Measurements from ENCODE around the gene CDC42BPB.

CDC42BPB gene

DNA sequence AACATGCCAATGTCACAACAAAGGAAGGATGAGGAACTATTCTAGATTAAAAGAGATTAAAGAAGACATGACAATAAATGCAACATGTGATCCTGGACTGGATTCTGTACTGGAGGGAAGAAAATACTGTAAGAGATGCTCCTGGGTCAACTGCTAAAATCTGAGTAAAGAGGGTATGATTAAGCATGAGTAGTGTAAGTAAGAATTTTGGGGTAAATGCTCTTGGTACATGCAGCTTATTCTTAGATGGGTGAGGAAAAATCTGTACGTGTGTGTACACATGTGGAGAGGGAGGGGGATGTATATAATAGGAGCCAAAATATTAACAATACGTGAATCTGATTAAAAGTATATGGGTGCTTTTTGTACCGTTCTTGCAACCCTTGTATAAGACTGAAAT, 66.0 kb downstream of the CDC42BPB start:
- peaks cover 36% of the 10 kb centered on the region for H3K36me3 ChIP-seq
- TF ChIP-seq, protein P1, sequence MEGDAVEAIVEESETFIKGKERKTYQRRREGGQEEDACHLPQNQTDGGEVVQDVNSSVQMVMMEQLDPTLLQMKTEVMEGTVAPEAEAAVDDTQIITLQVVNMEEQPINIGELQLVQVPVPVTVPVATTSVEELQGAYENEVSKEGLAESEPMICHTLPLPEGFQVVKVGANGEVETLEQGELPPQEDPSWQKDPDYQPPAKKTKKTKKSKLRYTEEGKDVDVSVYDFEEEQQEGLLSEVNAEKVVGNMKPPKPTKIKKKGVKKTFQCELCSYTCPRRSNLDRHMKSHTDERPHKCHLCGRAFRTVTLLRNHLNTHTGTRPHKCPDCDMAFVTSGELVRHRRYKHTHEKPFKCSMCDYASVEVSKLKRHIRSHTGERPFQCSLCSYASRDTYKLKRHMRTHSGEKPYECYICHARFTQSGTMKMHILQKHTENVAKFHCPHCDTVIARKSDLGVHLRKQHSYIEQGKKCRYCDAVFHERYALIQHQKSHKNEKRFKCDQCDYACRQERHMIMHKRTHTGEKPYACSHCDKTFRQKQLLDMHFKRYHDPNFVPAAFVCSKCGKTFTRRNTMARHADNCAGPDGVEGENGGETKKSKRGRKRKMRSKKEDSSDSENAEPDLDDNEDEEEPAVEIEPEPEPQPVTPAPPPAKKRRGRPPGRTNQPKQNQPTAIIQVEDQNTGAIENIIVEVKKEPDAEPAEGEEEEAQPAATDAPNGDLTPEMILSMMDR (IDR thresholded peaks at IDR 0.05; ENCODE audit: low read depth, low read length): no peak
- H3K9me3 ChIP-seq: no peaks in the 10 kb centered on the region
- H3K4me3 ChIP-seq (ENCODE audit: low read depth, low read length): no peak overlapping the region
- no peaks in the 10 kb centered on the region for H3K4me1 ChIP-seq
- DNase-seq: no peak
- no peaks in the 10 kb centered on the region for H3K27me3 ChIP-seq

DNA sequence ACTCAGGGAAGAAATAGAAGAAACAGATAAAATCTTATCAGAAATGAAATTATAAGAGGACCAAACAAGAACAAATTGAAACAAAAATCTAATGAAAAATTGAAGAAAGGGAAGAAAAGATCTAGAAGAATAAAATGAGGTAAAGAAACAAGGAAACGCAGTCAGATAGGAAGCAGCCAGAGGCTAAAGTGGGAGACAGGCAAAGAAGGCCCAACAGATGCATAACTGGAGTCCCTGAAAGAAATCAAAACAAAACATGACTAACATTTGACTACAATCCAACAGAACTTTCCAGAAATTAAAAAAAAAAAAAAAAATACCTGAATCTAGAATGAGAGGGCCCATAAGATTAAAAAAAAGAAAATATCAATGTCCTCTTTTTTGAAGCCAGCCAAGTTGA, 69.3 kb downstream of the CDC42BPB start:
- Histone ChIP-seq H3K9me3 (no peaks in the 10 kb centered on the region), H3K4me3 (ENCODE audit: low read depth, low read length) (no peak overlapping the region), H3K36me3 (peaks cover 28% of the 10 kb centered on the region), H3K4me1 (no peaks in the 10 kb centered on the region), H3K27me3 (no peaks in the 10 kb centered on the region)
- TF ChIP-seq, protein P1 (IDR thresholded peaks at IDR 0.05; ENCODE audit: low read depth, low read length): no peak
- DNase-seq: no peak

DNA sequence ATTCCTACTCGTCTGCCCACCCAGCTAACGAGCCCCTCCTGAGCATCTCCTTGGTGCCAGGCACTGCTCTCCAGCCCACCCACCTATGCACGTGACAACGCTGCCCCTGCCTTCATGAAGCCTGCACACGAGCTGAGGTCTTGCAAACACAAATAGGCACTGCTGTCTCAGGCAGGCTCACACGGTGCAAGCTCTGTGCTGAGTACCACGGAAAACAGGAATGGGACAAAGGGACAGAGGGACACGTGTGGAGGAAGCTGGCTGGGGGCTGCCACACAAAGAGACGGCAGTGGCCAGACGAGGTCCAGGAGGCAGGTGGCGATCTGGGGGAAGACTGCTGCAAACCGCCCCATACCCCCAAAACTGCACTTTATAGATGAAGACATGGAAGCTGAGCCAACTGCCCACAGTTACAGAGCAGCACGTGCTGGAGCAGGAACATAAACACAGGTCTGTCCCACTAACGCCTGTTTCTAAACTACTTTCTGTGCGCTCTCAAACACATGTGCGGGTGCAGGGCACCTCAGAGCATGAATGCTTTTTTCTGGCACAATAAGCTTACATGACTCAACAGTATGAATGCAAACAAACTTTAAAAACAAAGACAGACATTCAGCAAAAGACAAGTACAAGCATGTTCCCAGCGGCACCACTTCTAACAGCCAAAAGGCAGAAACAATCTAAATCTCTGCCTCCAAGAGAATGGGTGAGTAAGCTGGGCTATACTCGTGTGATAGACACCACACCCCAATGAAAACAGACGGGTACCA, 70.4 kb downstream of the CDC42BPB start:
- H3K27me3 ChIP-seq: no peaks in the 10 kb centered on the region
- H3K9me3 ChIP-seq: no peaks in the 10 kb centered on the region
- H3K4me1 ChIP-seq: no peaks in the 10 kb centered on the region
- DNase-seq: no peak
- H3K4me3 ChIP-seq (ENCODE audit: low read depth, low read length): no peak overlapping the region
- H3K36me3 ChIP-seq: peaks cover 29% of the 10 kb centered on the region
- TF ChIP-seq, protein P1 (IDR thresholded peaks at IDR 0.05; ENCODE audit: low read depth, low read length): no peak

DNA sequence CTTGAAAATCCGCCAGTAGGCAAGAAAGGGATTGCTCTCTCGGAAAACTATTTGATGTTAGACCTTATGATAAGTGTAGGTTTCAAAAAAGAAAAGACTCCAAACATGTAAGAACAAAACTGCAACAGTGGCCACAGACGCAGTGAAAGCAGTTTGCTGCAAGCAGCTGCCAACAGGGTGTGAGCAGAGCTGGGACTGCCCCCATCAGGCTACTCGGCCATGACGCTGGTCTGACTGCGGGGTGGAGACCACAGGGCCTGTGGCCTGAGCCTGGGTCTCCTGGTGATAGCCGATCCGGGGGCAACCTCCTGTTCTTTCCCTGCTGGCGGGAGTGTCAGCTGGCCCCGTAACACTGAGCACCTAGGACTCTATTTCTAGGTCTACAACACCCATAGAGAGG, 71.7 kb downstream of the CDC42BPB start:
- TF ChIP-seq, protein P1 (IDR thresholded peaks at IDR 0.05; ENCODE audit: low read depth, low read length): no peak
- no peak overlapping the region for H3K4me3 ChIP-seq (ENCODE audit: low read depth, low read length)
- DNase-seq: no peak
- H3K36me3 ChIP-seq: peaks cover 32% of the 10 kb centered on the region
- H3K27me3 ChIP-seq: no peaks in the 10 kb centered on the region
- no peaks in the 10 kb centered on the region for H3K9me3 ChIP-seq
- H3K4me1 ChIP-seq: no peaks in the 10 kb centered on the region

DNA sequence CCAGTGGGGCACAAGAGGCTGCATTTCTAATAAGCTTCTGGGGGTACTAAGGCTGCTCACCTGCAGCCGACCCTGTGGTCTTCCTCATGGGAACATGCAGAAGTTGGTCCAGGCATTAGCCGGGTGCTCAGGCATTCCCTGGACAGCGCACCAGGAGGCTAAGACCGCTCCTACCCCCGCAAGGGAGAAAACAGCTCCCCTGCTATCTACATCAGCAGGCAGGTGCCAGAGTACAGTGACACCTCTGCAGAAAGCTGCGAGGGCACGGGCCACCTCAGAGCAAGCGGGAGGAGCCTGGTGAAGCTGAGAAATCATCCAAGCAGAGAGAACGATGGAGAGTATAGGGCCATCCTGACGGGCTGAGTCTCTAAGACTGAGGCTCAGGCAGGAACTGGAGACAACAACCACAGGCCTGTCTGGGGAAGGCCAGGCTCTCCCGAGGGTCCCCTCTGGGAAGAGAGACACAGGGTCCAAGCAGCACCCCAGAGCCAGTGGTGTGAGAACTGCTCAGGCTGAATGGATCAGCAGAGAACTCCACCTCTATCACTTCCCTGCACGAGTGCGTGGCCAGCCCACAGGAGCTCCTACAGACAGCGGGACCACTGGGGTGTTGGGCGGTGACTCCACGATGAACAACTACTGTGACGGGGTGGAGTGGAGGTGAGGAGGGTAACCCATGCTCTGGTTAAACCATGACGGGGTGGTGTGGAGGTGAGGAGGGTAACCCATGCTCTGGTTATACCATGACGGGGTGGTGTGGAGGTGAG, 72.8 kb downstream of the CDC42BPB start:
- DNase-seq: no peak
- H3K36me3 ChIP-seq: peaks cover 43% of the 10 kb centered on the region
- TF ChIP-seq, protein P1 (IDR thresholded peaks at IDR 0.05; ENCODE audit: low read depth, low read length): no peak
- no peaks in the 10 kb centered on the region for H3K27me3 ChIP-seq
- H3K4me3 ChIP-seq (ENCODE audit: low read depth, low read length): no peak overlapping the region
- no peaks in the 10 kb centered on the region for H3K4me1 ChIP-seq
- H3K9me3 ChIP-seq: no peaks in the 10 kb centered on the region

DNA sequence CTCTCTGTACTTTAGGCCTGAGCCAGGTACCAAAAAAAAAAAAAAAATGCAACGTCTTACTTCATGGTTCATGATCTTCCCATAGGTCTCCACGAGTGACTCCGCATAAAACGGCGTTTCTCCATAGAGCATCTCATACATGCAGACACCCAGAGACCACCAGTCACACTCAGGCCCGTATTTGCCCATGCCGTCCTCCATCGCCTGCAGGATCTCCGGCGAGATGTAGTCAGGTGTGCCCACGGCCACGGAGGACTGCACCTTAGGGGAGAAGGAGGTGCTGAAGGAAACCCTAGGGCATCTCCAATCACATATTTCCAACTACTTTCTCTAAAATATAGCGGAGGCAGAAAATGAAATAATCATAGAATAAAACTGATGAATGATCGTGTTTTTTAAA, 73.9 kb downstream of the CDC42BPB start:
- no peaks in the 10 kb centered on the region for H3K4me1 ChIP-seq
- no peaks in the 10 kb centered on the region for H3K27me3 ChIP-seq
- H3K4me3 ChIP-seq (ENCODE audit: low read depth, low read length): no peak overlapping the region
- no peaks in the 10 kb centered on the region for H3K9me3 ChIP-seq
- TF ChIP-seq, protein P1 (IDR thresholded peaks at IDR 0.05; ENCODE audit: low read depth, low read length): no peak
- no peak for DNase-seq
- peaks cover 38% of the 10 kb centered on the region for H3K36me3 ChIP-seq
